Aorta (tissue), 5 donors: ENCODE results near the gene ADAMTSL1. TPM values are rescaled to one million over a fixed set of nuclear protein-coding genes. Genes with fewer than 3 reads are reported as not detected.

ENCODE experiments used
- ATAC-seq: fragments of 200-7000 bp; cut with Tn5 transposase; one replicate; pipeline ENCODE4 v1.9.1; 2022; ENCODE audit warnings: moderate library complexity; ENCODE audit not compliant: low FRiP score
- DNase-seq, 2 donors: peaks; one replicate each; pipeline ENCODE4 v3.0.0-alpha.2; 2020
- H3K27ac ChIP-seq, 2 donors: one replicate each; pipeline ENCODE4 v1.5.1; 2013; ENCODE audit warnings: low read length in 2 of 2, mild to moderate bottlenecking in 2 of 2, moderate library complexity in 2 of 2, control low read depth in 1 of 2, inconsistent platforms in 1 of 2, low read depth in 1 of 2
- H3K27me3 ChIP-seq, 2 donors: one replicate each; pipeline ENCODE4 v1.6.1; 2013; ENCODE audit warnings: control low read depth in 1 of 2, low read length in 1 of 2, mild to moderate bottlenecking in 1 of 2, moderate library complexity in 1 of 2; ENCODE audit not compliant: insufficient read depth in 2 of 2, control insufficient read depth in 1 of 2
- H3K36me3 ChIP-seq, 2 donors: one replicate each; pipeline ENCODE4 v1.6.1; 2013; ENCODE audit warnings: control low read depth in 1 of 2, low read length in 1 of 2, mild to moderate bottlenecking in 1 of 2; ENCODE audit not compliant: insufficient read depth in 2 of 2, control insufficient read depth in 1 of 2
- H3K4me1 ChIP-seq, 2 donors: one replicate each; pipeline ENCODE4 v1.6.1; 2013; ENCODE audit warnings: low read length in 2 of 2, control low read depth in 1 of 2, mild to moderate bottlenecking in 1 of 2, moderate library complexity in 1 of 2; ENCODE audit not compliant: insufficient read depth in 2 of 2, control insufficient read depth in 1 of 2
- H3K4me3 ChIP-seq, 2 donors: one replicate each; pipeline ENCODE4 v1.5.1; 2013; ENCODE audit warnings: low read length in 2 of 2, control low read depth in 1 of 2, mild to moderate bottlenecking in 1 of 2
- H3K9me3 ChIP-seq: one replicate; pipeline ENCODE4 v1.6.1; 2013; ENCODE audit warnings: mild to moderate bottlenecking, low read length; ENCODE audit not compliant: control insufficient read depth
- WGBS, 2 donors: extraction: QIAGEN DNeasy Blood & Tissue Kit; methylation state at CpG; one replicate each; pipeline ENCODE4 v1.1.7; 2013; 5-methylcytosine and 5-hydroxymethylcytosine counted together
- intact Hi-C, 2 donors: fragments of 100-400 bp; cut with DNase I; formaldehyde crosslinking; loops; one replicate each; pipeline versions ENCODE4 v1.14.2 to v1.15.0; 2022
- polyA plus RNA-seq, 2 donors: library from polyadenylated mRNA; stranded (reverse); fragments of 200-250 nt; gene quantifications; one replicate each; pipeline ENCODE4 v1.2.3, GENCODE V29; 2013
- total RNA-seq, 2 donors: library from RNA; stranded (reverse); fragmentation: NEBNext Ultra II Directional; extraction: Animal tissue kit (Norgen Biotek cat#: 25700); gene quantifications; one replicate each; pipeline ENCODE4 v1.2.1, GENCODE V29; 2021
- donor health status: healthy with polysubstance abuse.
- donor health status: Bipolar disorder and iron deficiency.
- donor health status: DM: no; HTN: no; CAD: no.
- donor health status: DM: no; HTN: no; CAD: no.
- donor health status: DM: yes; HTN: yes; CAD: no.

ADAMTSL1 gene
- total and polyA plus RNA-seq, 4 donors: 6.6 to 54.2 (median 30.0) TPM

- H3K4me1 ChIP-seq: no peaks in the 10 kb centered on the region
- no peak overlapping the region for H3K27ac ChIP-seq
- H3K27me3 ChIP-seq: no peaks in the 10 kb centered on the region
- no peaks in the 10 kb centered on the region for H3K9me3 ChIP-seq
- intact Hi-C loops: no loop called here
- 71 to 77% methylated on average over 2 of the region's 2 CpGs for WGBS, 2 donors
- no peak overlapping the region for H3K4me3 ChIP-seq
- DNase-seq (no peak), ATAC-seq (no peak)
- no peaks in the 10 kb centered on the region for H3K36me3 ChIP-seq
These were observed 243.8 kb downstream of the ADAMTSL1 start for GRCh38 chr9:18717759-18718158.

- 91 to 92% methylated on average over 12 of the region's 12 CpGs for WGBS, 2 donors
- no peak for DNase-seq
- Histone ChIP-seq H3K4me1 (no peaks in the 10 kb centered on the region), H3K9me3 (no peaks in the 10 kb centered on the region), H3K4me3 (no peak overlapping the region), H3K27ac (no peak overlapping the region), H3K27me3 (no peaks in the 10 kb centered on the region), H3K36me3 (no peaks in the 10 kb centered on the region)
- intact Hi-C loops: no loop called here
- ATAC-seq: no peak
These were observed 244.4 kb downstream of the ADAMTSL1 start for GRCh38 chr9:18718393-18718792.

GRCh38 chr9:18718932-18719331 lies 245.0 kb downstream of the ADAMTSL1 start:
- Histone ChIP-seq H3K27me3 (no peaks in the 10 kb centered on the region), H3K9me3 (no peaks in the 10 kb centered on the region), H3K27ac (no peak overlapping the region), H3K4me1 (no peaks in the 10 kb centered on the region), H3K4me3 (no peak overlapping the region), H3K36me3 (no peaks in the 10 kb centered on the region)
- ATAC-seq (no peak), DNase-seq (no peak)
- intact Hi-C loops: no loop called here
- 94% methylated on average over 1 of the region's 1 CpG for WGBS, 2 donors

DNA sequence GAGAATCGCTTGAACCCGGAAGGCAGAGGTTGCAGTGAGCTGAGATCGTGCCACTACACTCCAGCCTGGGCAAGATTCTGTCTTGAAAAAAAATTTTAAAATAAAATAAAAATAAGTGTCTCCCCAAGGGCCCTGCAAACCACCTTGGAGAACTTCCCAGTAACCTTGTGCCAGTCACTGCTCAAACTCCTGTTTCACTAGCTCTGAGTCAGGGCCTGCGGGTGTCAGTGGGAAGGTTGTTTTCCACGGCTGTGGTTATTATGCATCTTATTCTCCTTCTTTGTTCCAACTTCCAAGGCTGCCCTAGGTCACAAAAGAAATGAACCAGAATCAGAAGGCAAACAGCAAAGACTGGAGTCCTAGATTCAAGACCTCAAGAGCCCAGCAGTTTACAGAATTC lies 246.7 kb downstream of the ADAMTSL1 start:
- no peak overlapping the region for H3K4me3 ChIP-seq
- H3K27me3 ChIP-seq: no peaks in the 10 kb centered on the region
- no peaks in the 10 kb centered on the region for H3K9me3 ChIP-seq
- H3K27ac ChIP-seq: no peak overlapping the region
- 53 to 63% methylated on average over 5 of the region's 5 CpGs for WGBS, 2 donors
- no peak for DNase-seq
- H3K4me1 ChIP-seq: no peaks in the 10 kb centered on the region
- no peaks in the 10 kb centered on the region for H3K36me3 ChIP-seq
- intact Hi-C loops: no loop called here
- no peak for ATAC-seq

- H3K9me3 ChIP-seq: no peaks in the 10 kb centered on the region
- H3K27ac ChIP-seq: no peak overlapping the region
- H3K27me3 ChIP-seq: no peaks in the 10 kb centered on the region
- no peaks in the 10 kb centered on the region for H3K36me3 ChIP-seq
- ATAC-seq (no peak), DNase-seq (no peak)
- H3K4me1 ChIP-seq: no peaks in the 10 kb centered on the region
- 91 to 92% methylated on average over 10 of the region's 10 CpGs for WGBS, 2 donors
- no peak overlapping the region for H3K4me3 ChIP-seq
- intact Hi-C loops: no loop called here
These were observed 247.5 kb downstream of the ADAMTSL1 start for GRCh38 chr9:18721267-18721994.

DNA sequence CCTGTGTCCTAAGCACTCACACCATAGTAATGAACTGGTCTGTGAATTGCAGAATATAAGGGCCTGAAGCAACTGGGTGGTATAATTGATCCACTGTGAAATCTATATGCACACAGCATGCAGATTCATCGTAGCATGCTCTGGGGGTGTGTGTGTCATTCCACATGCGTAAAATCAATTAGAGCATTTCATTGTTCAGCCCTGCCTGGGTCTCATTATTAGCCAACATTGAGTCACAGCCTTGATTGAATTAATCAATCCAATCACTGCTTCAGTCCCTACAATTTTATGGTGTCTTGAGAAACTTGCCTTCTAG lies 248.0 kb downstream of the ADAMTSL1 start:
- no peak overlapping the region for H3K27ac ChIP-seq
- 95 to 96% methylated on average over 2 of the region's 2 CpGs for WGBS, 2 donors
- no peaks in the 10 kb centered on the region for H3K9me3 ChIP-seq
- H3K36me3 ChIP-seq: no peaks in the 10 kb centered on the region
- no peaks in the 10 kb centered on the region for H3K27me3 ChIP-seq
- no peak for DNase-seq
- no peak for ATAC-seq
- H3K4me3 ChIP-seq: no peak overlapping the region
- no peaks in the 10 kb centered on the region for H3K4me1 ChIP-seq
- intact Hi-C loops: no loop called here

- DNase-seq: no peak
- no peak for ATAC-seq
These were observed 248.9 kb downstream of the ADAMTSL1 start for GRCh38 chr9:18722882-18723281.

DNA sequence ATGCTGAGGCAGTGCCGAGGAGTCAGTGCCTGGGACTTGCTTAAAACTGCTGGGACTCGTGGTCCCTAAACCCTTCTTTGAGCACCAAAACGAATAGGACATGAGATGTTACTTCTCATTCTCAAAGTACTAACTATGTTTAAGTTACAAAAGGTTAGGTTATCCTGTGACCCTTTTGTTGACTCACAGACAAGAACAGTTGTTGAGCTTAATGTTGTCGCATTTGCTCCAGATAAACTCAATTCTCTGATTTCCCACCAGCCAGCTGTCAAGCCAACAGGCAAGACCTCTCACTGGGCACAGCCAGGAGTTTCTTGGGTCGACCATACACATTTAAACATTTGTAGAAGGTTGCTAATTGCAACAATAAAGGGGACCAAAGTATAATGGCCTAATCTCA lies 249.4 kb downstream of the ADAMTSL1 start:
- H3K9me3 ChIP-seq: no peaks in the 10 kb centered on the region
- H3K27ac ChIP-seq: no peak overlapping the region
- H3K27me3 ChIP-seq: no peaks in the 10 kb centered on the region
- intact Hi-C loops: no loop called here
- H3K4me3 ChIP-seq: no peak overlapping the region
- H3K36me3 ChIP-seq: no peaks in the 10 kb centered on the region
- no peaks in the 10 kb centered on the region for H3K4me1 ChIP-seq
- no peak for DNase-seq
- ATAC-seq: no peak
- WGBS, 2 donors: 88 to 90% methylated on average over 5 of the region's 5 CpGs

More at GRCh38 chr9:18722882-18723281, 248.9 kb downstream of the ADAMTSL1 start:
- Histone ChIP-seq H3K27me3 (no peaks in the 10 kb centered on the region), H3K4me3 (no peak overlapping the region), H3K36me3 (no peaks in the 10 kb centered on the region), H3K9me3 (no peaks in the 10 kb centered on the region), H3K4me1 (no peaks in the 10 kb centered on the region), H3K27ac (no peak overlapping the region)
- 94 to 97% methylated on average over 6 of the region's 6 CpGs for WGBS, 2 donors
- intact Hi-C loops: no loop called here

DNA sequence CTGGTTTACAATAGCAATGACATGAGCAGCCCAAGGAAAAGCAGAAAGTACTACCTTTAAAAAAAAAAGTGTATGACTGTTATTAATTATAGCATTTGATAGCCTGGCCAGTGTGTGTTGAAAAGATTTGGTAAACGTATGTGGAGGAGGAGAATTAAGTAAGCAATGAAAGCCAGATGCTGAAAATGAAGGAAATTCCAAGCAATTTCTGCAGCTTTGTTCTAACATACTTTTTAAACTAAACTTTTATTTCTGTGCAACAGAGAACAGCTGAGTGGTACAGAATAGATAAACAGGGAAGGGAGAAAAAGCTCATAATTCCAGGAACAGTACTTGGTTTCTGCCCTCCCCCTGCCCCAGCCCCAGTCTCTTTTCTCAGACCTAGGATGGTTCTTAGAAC lies 252.6 kb downstream of the ADAMTSL1 start:
- ATAC-seq: no peak
- 6 to 12% methylated on average over 1 of the region's 1 CpG for WGBS, 2 donors
- H3K9me3 ChIP-seq: no peaks in the 10 kb centered on the region

More for the DNA sequence above, 252.6 kb downstream of the ADAMTSL1 start:
- Histone ChIP-seq H3K36me3 (no peaks in the 10 kb centered on the region), H3K4me3 (no peak overlapping the region), H3K27me3 (no peaks in the 10 kb centered on the region), H3K4me1 (peaks cover 0 to 3% of the 10 kb centered on the region in 2 donors), H3K27ac (no peak overlapping the region)
- intact Hi-C loops: no loop called here
- no peak for DNase-seq
